ENCODE results near the gene PRND. TPM values are rescaled to one million over a fixed set of nuclear protein-coding genes. Genes with fewer than 3 reads are reported as not detected.

The PRND gene
- total and polyA plus RNA-seq, 2 of the 4 experiments (the other 2 are of a cell fraction), result not detected

DNA sequence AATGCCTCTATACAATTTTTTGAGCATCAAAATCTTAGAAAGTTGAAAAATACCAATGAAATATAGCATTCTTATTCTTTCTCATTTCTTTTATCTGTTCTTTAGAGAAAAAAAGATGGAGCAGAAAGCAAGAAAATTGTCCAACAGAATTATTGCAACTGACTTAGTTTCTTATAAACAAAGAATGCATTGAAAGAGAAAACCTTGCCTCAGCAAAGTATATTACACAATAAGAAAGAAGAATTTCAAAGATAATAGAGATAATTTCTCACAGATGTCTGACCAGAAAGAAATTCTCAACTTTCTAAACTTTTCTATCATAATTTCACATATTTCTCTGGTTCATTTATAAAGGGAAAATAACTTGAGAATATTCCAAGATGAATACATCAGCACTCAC lies 47.0 kb upstream of the PRND start:
- Histone ChIP-seq H2AK5ac (ENCODE audit: low read depth, low read length) (no peak overlapping the region), H3K56ac (ENCODE audit: extremely low read depth, insufficient read depth, low read length) (no peak overlapping the region), H3K9me1 (ENCODE audit: insufficient read depth, low read length) (0 out of 2 replicates have a peak, but pooled peaks cover 5% of the 10 kb centered on the region), H3K23ac (ENCODE audit: low read depth, low read length) (no peak overlapping the region), H3K9ac (ENCODE audit: low read depth, low read length) (no peak overlapping the region), H3K4me3 (ENCODE audit: insufficient read depth, low read depth, low read length) (no peak overlapping the region), H4K5ac (ENCODE audit: low read depth, low read length) (no peak overlapping the region), H3K18ac (ENCODE audit: low read depth, low read length) (no peak overlapping the region), H2BK120ac (ENCODE audit: low read depth, low read length) (no peak overlapping the region), H3K14ac (replicated peaks; ENCODE audit: low read depth, low read length) (no peak overlapping the region), H3K4me1 (ENCODE audit: control insufficient read depth, insufficient read depth, low read length) (no peaks in the 10 kb centered on the region), H3K9me3 (ENCODE audit: control insufficient read depth, insufficient read depth, low read length) (peaks cover 2% of the 10 kb centered on the region; the same call in 1 of the 2 replicates), H2AK9ac (replicated peaks; ENCODE audit: low read depth, low read length, poor library complexity) (no peak overlapping the region), H4K8ac (ENCODE audit: low read depth in 2 of 2, low read length in 2 of 2) (no peak overlapping the region), H2AFZ (replicated peaks; ENCODE audit: low read length, poor library complexity) (no peak overlapping the region), H3K4ac (ENCODE audit: low read depth, low read length) (no peak overlapping the region), H4K20me1 (ENCODE audit: insufficient read depth, low read length) (no peaks in the 10 kb centered on the region), H3K27ac (ENCODE audit: insufficient read depth, low read length) (no peak overlapping the region), H2BK5ac (ENCODE audit: low read depth, low read length, poor library complexity, severe bottlenecking) (no peak overlapping the region), H3K36me3 (ENCODE audit: control insufficient read depth, insufficient read depth, low read length) (no peaks in the 10 kb centered on the region), H3K79me1 (ENCODE audit: low read depth in 1 of 2, low read length in 2 of 2) (no peaks in the 10 kb centered on the region), H4K91ac (ENCODE audit: insufficient read depth, low read depth, low read length) (no peak overlapping the region), H3K4me2 (ENCODE audit: low read depth, low read length) (no peak overlapping the region), H3K27me3 (ENCODE audit: control insufficient read depth, insufficient read depth, low read length) (peaks cover 31% of the 10 kb centered on the region), H2BK15ac (ENCODE audit: low read depth, low read length) (no peak overlapping the region), H2BK20ac (ENCODE audit: low read depth, low read length) (no peak overlapping the region)
- TF ChIP-seq ELK1 (IDR thresholded peaks at IDR 0.05; ENCODE audit: borderline replicate concordance, low read depth, low read length) (no peak), CHD1 (IDR thresholded peaks at IDR 0.05; ENCODE audit: low read depth, low read length) (no peak), MAFK (IDR thresholded peaks at IDR 0.05; ENCODE audit: low read depth, low read length) (no peak), RAD21 (IDR thresholded peaks at IDR 0.05; ENCODE audit: low read length) (no peak), BHLHE40 (IDR thresholded peaks at IDR 0.05; ENCODE audit: low read depth, low read length) (no peak), FOS (IDR thresholded peaks at IDR 0.05; ENCODE audit: low read depth, low read length) (no peak), RFX5 (IDR thresholded peaks at IDR 0.05; ENCODE audit: low read depth, low read length) (no peak), CEBPB (IDR thresholded peaks at IDR 0.05; ENCODE audit: low read depth, low read length) (no peak)
- TF ChIP-seq, protein P1, sequence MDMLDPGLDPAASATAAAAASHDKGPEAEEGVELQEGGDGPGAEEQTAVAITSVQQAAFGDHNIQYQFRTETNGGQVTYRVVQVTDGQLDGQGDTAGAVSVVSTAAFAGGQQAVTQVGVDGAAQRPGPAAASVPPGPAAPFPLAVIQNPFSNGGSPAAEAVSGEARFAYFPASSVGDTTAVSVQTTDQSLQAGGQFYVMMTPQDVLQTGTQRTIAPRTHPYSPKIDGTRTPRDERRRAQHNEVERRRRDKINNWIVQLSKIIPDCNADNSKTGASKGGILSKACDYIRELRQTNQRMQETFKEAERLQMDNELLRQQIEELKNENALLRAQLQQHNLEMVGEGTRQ (IDR thresholded peaks at IDR 0.05; ENCODE audit: low read depth, low read length), result no peak
- in situ Hi-C loops (cut with MboI; ENCODE audit: low sequenced_read_pairs) (no loop called here), intact Hi-C loops (cut with micrococcal nuclease) (no loop called here), dilution Hi-C loops (cut with HindIII; ENCODE audit: low sequenced_read_pairs, unreplicated experiment) (no loop called here)
- POLR2A ChIA-PET (ENCODE audit: unreplicated experiment), result no interaction called here
- CTCF ChIA-PET, result interaction anchor here (0.5 kb wide), 1 partner anchor 10 kb away, joined by 3 read pairs; no protein-coding TSS in a partner anchor
- DNase-seq, result no peak
- BruUV-seq (replicated peaks), result no TSS peak
- ATAC-seq (ENCODE audit: low read depth), result no peak

Measured in IMR-90 (cell line).